Measurements from ENCODE around the gene IGSF23. TPM values are rescaled to one million over a fixed set of nuclear protein-coding genes. Genes with fewer than 3 reads are reported as not detected.
"Not testable (repeated sequence)": the region's sequence is repeated elsewhere in the genome, so short reads cannot be mapped to it uniquely, and the experiment has no call there.

The IGSF23 gene
- total RNA-seq, 2 experiments from 2014 or later: not detected

DNA sequence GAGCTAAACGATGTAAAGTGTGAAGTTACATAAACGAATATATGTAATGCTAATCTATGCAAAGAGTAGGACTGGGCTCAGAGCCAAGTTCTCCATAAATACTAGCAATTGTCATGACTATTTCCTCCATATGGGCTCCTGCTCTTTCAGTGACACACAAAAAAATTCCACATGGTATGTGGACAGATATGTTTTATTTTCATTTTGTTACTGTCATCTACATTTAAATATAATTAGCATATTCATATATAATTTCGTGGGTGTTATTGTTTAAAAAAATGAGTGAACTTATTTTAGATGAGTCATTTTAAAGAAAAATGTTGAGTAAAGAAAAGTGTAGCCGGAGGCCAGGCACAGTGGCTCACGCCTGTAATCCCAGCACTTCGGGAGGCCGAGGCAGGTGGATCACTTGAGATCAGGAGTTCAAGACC lies 5.0 kb upstream of the IGSF23 start:
- H3K9me3 Mint-ChIP-seq (ENCODE audit: low read depth): peaks cover 8% of the 10 kb centered on the region
- H3K27me3 Mint-ChIP-seq: no peaks in the 10 kb centered on the region
- ATAC-seq (no peak), DNase-seq (no peak)
- peaks cover 4% of the 10 kb centered on the region for H3K4me1 Mint-ChIP-seq
- H3K27ac Mint-ChIP-seq: no peak overlapping the region
- no peak overlapping the region for H3K4me3 Mint-ChIP-seq
- H3K36me3 Mint-ChIP-seq: no peaks in the 10 kb centered on the region
- CTCF ChIA-PET: no interaction called here

DNA sequence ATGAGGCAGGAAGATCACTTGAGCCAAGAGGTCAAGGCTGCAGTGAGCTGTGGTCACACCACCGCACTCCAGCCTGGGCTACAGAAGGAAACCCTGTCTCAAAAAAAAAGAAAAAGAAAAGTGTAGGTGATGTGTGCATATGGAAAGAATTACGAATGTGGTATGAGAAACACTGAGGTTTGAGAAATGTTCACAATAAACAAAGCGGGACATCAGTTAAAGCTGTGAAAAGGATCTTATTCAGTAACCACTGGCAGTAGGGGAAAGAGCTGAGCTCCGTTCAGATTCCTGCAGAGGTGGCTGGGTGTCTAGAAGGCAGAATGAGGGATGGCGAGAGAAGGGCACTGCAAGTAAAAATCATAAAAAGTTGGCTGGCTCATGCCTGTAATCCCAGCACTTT lies 4.1 kb upstream of the IGSF23 start:
- Mint-ChIP-seq H3K27me3 (no peaks in the 10 kb centered on the region), H3K4me1 (peaks cover 4% of the 10 kb centered on the region), H3K27ac (no peak overlapping the region), H3K36me3 (no peaks in the 10 kb centered on the region), H3K9me3 (ENCODE audit: low read depth) (peaks cover 8% of the 10 kb centered on the region), H3K4me3 (no peak overlapping the region)
- DNase-seq: no peak
- no peak for ATAC-seq
- CTCF ChIA-PET: no interaction called here

GRCh38 chr19:44610497-44610896 lies 2.9 kb upstream of the IGSF23 start:
- not testable (repeated sequence) for DNase-seq; H3K4me3 Mint-ChIP-seq; H3K9me3 Mint-ChIP-seq (ENCODE audit: low read depth); H3K36me3 Mint-ChIP-seq; ATAC-seq; H3K4me1 Mint-ChIP-seq; H3K27me3 Mint-ChIP-seq; H3K27ac Mint-ChIP-seq
- CTCF ChIA-PET: interaction anchor here (1.2 kb wide), 1 partner anchor 10 kb away, joined by 3 read pairs; no protein-coding TSS in a partner anchor

- CTCF ChIA-PET: no interaction called here
- no peaks in the 10 kb centered on the region for H3K27me3 Mint-ChIP-seq
- ATAC-seq (no peak), DNase-seq (no peak)
- peaks cover 4% of the 10 kb centered on the region for H3K4me1 Mint-ChIP-seq
- no peak overlapping the region for H3K4me3 Mint-ChIP-seq
- H3K9me3 Mint-ChIP-seq (ENCODE audit: low read depth): peaks cover 3% of the 10 kb centered on the region
- H3K36me3 Mint-ChIP-seq: no peaks in the 10 kb centered on the region
- H3K27ac Mint-ChIP-seq: no peak overlapping the region
Observed at GRCh38 chr19:44611812-44612295, 1.5 kb upstream of the IGSF23 start.

DNA sequence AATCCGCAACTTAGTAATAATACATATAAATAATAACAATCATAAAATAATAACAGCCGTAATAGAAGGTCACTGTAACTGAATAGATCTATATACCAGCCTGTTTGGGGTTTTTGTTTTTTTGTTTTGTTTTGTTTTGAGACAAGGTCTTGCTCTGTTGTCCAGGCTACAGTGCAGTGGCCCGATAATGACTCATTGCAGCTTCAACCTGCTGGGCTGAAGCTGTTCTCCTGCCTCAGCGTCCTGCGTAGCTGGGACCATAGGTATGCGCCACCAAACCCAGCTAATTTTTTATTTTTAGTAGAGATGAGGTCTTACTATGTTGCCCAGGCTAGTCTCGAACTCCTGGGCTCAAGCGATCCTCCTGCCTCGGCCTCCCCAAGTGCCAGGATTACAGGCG lies 950 bp downstream of the IGSF23 start:
- Mint-ChIP-seq H3K27ac (no peak overlapping the region), H3K9me3 (ENCODE audit: low read depth) (peaks cover 3% of the 10 kb centered on the region), H3K4me3 (no peak overlapping the region), H3K4me1 (no peaks in the 10 kb centered on the region), H3K27me3 (no peaks in the 10 kb centered on the region), H3K36me3 (no peaks in the 10 kb centered on the region)
- no peak for ATAC-seq
- DNase-seq: no peak
- CTCF ChIA-PET: no interaction called here

GRCh38 chr19:44615863-44616247 lies 2.5 kb downstream of the IGSF23 start:
- Mint-ChIP-seq H3K36me3 (no peaks in the 10 kb centered on the region), H3K4me3 (no peak overlapping the region), H3K27ac (no peak overlapping the region), H3K27me3 (no peaks in the 10 kb centered on the region), H3K4me1 (no peaks in the 10 kb centered on the region), H3K9me3 (ENCODE audit: low read depth) (peaks cover 3% of the 10 kb centered on the region)
- ATAC-seq: no peak
- no peak for DNase-seq
- CTCF ChIA-PET: interaction anchor here (1.4 kb wide), 1 partner anchor 39 kb away, joined by 3 read pairs; no protein-coding TSS in a partner anchor

- Mint-ChIP-seq H3K4me3 (no peak overlapping the region), H3K27me3 (no peaks in the 10 kb centered on the region), H3K27ac (no peak overlapping the region), H3K9me3 (ENCODE audit: low read depth) (peaks cover 3% of the 10 kb centered on the region), H3K4me1 (no peaks in the 10 kb centered on the region), H3K36me3 (no peaks in the 10 kb centered on the region)
- CTCF ChIA-PET: no interaction called here
- DNase-seq (no peak), ATAC-seq (no peak)
Observed at GRCh38 chr19:44617110-44617880, 3.9 kb downstream of the IGSF23 start.

DNA sequence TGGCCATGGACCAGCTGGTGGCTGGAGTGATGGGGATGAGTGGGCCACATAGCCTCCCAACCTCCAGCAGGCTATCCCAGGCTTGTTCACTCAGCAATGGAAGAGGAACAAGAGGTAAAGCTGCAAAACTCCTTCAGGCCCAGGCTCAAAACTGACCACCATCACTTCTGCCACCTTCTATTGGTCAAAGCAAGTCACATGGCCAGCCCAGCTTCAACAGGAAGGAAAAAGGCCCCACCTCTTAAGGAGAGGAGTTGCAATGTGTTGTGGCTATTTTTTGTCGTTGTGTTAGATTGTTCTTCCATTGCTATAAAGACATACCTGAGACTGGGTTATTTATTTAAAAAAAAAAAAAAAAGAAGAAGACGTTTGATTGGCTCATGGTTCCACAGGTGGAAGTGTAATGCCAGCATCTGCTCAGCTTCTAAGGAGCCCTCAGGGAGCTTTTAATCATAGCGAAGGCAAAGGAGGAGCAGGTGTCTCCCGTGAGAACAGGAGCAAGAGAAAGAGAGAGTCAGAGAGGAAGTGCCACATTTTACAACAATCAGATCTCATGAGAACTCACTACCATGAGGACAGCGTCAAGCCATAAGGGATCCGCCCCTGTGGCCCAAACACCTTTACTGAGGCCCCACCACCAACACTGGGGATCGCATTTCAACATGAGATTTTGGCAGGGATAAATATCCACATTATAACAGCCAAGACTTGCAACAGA lies 5.4 kb downstream of the IGSF23 start:
- H3K9me3 Mint-ChIP-seq (ENCODE audit: low read depth): peaks cover 3% of the 10 kb centered on the region
- CTCF ChIA-PET: no interaction called here
- DNase-seq: no peak

GRCh38 chr19:44620667-44621066 lies 7.3 kb downstream of the IGSF23 start:
- Mint-ChIP-seq H3K27ac (no peak overlapping the region), H3K27me3 (no peaks in the 10 kb centered on the region), H3K36me3 (no peaks in the 10 kb centered on the region), H3K4me3 (no peak overlapping the region), H3K4me1 (no peaks in the 10 kb centered on the region), H3K9me3 (ENCODE audit: low read depth) (peaks cover 3% of the 10 kb centered on the region)
- CTCF ChIA-PET: interaction anchor here (1.2 kb wide), 1 partner anchor 37 kb away, joined by 3 read pairs; no protein-coding TSS in a partner anchor
- ATAC-seq (no peak), DNase-seq (no peak)

More for the DNA sequence above, 5.4 kb downstream of the IGSF23 start:
- H3K27me3 Mint-ChIP-seq: no peaks in the 10 kb centered on the region
- H3K4me3 Mint-ChIP-seq: no peak overlapping the region
- no peak overlapping the region for H3K27ac Mint-ChIP-seq
- ATAC-seq: no peak
- H3K4me1 Mint-ChIP-seq: no peaks in the 10 kb centered on the region
- no peaks in the 10 kb centered on the region for H3K36me3 Mint-ChIP-seq

GRCh38 chr19:44621367-44621766 lies 8.0 kb downstream of the IGSF23 start:
- no peaks in the 10 kb centered on the region for H3K36me3 Mint-ChIP-seq
- no peak overlapping the region for H3K4me3 Mint-ChIP-seq
- no peaks in the 10 kb centered on the region for H3K27me3 Mint-ChIP-seq
- DNase-seq: no peak
- ATAC-seq: no peak
- peaks cover 3% of the 10 kb centered on the region for H3K9me3 Mint-ChIP-seq (ENCODE audit: low read depth)
- no peaks in the 10 kb centered on the region for H3K4me1 Mint-ChIP-seq
- H3K27ac Mint-ChIP-seq: no peak overlapping the region
- CTCF ChIA-PET: interaction anchor here (0.7 to 1.2 kb wide), 2 partner anchors 34 to 36 kb away, joined by 3 read pairs; no protein-coding TSS in a partner anchor

DNA sequence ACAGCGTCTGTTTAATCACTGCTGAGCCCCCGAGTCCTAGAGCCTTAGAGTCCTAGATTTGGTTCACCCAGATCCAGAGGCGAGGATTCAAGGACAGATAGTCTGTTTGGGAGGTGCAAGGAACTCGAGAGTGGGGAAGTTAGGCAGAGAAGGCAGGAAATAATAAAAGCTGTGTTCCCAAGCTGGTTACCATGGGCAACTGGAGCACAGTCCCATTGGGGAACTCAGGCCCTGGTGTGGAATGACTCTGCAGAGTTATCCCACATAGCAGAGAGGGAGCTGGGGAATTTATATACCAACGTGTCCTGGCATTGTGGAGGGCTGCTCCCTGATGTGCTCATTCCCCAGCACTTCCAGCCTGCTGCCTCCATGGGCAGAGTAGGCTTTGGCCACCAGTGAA lies 9.7 kb downstream of the IGSF23 start:
- CTCF ChIA-PET: no interaction called here
- Mint-ChIP-seq H3K36me3 (no peaks in the 10 kb centered on the region), H3K27ac (no peak overlapping the region)

DNA sequence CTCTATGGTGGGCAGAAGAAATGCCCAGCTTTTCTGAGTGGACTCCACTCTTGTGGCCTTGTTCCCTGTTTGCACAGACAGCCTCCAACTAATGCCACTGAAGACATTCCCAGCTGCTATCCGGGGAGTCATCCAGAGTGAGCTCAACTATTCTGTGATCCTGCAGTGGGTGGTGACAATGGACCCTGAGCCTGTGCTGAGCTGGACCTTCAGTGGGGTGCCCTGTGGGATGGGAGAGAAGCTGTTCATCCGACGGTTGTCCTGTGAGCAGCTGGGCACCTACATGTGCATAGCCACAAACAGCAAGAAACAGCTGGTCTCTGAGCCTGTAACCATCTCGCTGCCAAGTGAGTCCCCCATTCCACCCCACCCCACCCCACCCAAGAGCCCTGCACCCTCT lies 10.3 kb downstream of the IGSF23 start:
- DNase-seq (no peak), ATAC-seq (no peak)
- Mint-ChIP-seq H3K4me3 (no peak overlapping the region), H3K36me3 (no peaks in the 10 kb centered on the region), H3K27me3 (no peaks in the 10 kb centered on the region), H3K27ac (no peak overlapping the region), H3K9me3 (ENCODE audit: low read depth) (peaks cover 3% of the 10 kb centered on the region), H3K4me1 (no peaks in the 10 kb centered on the region)
- CTCF ChIA-PET: no interaction called here

More for the DNA sequence above, 9.7 kb downstream of the IGSF23 start:
- no peak for ATAC-seq
- no peaks in the 10 kb centered on the region for H3K27me3 Mint-ChIP-seq
- no peak for DNase-seq
- no peak overlapping the region for H3K4me3 Mint-ChIP-seq
- no peaks in the 10 kb centered on the region for H3K4me1 Mint-ChIP-seq
- peaks cover 3% of the 10 kb centered on the region for H3K9me3 Mint-ChIP-seq (ENCODE audit: low read depth)

DNA sequence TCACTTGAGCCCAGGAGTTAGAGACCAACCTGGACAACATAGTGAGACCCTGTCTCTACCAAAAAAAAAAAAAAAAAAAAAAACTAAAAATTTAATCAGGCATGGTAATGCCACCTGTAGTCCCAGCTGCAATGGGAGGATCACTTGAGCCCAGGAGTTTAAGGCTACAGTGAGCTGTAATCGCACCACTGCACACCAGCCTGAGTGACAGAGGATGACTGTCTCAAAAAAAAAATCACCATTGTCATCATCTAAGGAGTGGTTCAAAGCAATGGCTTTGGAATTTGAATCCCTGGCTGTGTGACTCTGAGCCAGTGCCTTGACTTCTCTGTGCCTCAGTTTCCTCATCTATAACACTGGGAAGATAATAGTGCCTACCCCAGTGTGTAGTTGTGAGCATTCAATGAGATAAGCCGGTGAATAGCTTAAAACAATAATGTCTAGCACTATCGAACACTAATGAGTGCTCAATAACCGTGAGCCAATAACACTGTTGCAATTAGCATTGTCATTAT lies 11.5 kb downstream of the IGSF23 start:
- H3K4me1 Mint-ChIP-seq: no peaks in the 10 kb centered on the region
- no peak overlapping the region for H3K4me3 Mint-ChIP-seq
- no peak for ATAC-seq
- H3K9me3 Mint-ChIP-seq (ENCODE audit: low read depth): no peaks in the 10 kb centered on the region
- no peak overlapping the region for H3K27ac Mint-ChIP-seq
- H3K36me3 Mint-ChIP-seq: no peaks in the 10 kb centered on the region
- CTCF ChIA-PET: no interaction called here
- DNase-seq: no peak
- H3K27me3 Mint-ChIP-seq: no peaks in the 10 kb centered on the region

GRCh38 chr19:44625637-44626036 lies 12.3 kb downstream of the IGSF23 start:
- H3K36me3 Mint-ChIP-seq; H3K9me3 Mint-ChIP-seq (ENCODE audit: low read depth); H3K27me3 Mint-ChIP-seq; H3K4me3 Mint-ChIP-seq; H3K27ac Mint-ChIP-seq; DNase-seq; H3K4me1 Mint-ChIP-seq; CTCF ChIA-PET; ATAC-seq: not testable (repeated sequence)
